H9 (cell line): ENCODE results near the gene SERPINA9. TPM values are rescaled to one million over a fixed set of nuclear protein-coding genes. Genes with fewer than 3 reads are reported as not detected.
"Not testable (repeated sequence)": the region's sequence is repeated elsewhere in the genome, so short reads cannot be mapped to it uniquely, and the experiment has no call there.

Experiments
- DNase-seq: peaks from one replicate; pipeline ENCODE4 v3.0.0-alpha.2; 2017
- H2AFZ ChIP-seq: one replicate; pipeline ENCODE4 v1.6.1; 2013; ENCODE audit warnings: mild to moderate bottlenecking, low read length, control low read depth, moderate library complexity
- H2AK5ac ChIP-seq: 2 replicates; pipeline ENCODE4 v1.6.1; 2013; ENCODE audit warnings: low read length, control low read depth, mixed read lengths; ENCODE audit not compliant: insufficient read length
- H2BK120ac ChIP-seq: one replicate; pipeline ENCODE4 v1.6.1; 2013; ENCODE audit warnings: low read depth, mild to moderate bottlenecking, low read length, control low read depth, inconsistent platforms; ENCODE audit not compliant: poor library complexity, severe bottlenecking
- H2BK12ac ChIP-seq: 2 replicates; pipeline ENCODE4 v1.6.1; 2013; ENCODE audit warnings: low read length, control low read depth, mixed read lengths, low read depth; ENCODE audit not compliant: insufficient read length
- H2BK15ac ChIP-seq: 2 replicates; pipeline ENCODE4 v1.6.1; 2013; ENCODE audit warnings: low read depth, low read length, control low read depth
- H2BK20ac ChIP-seq: one replicate; pipeline ENCODE4 v1.6.1; 2013; ENCODE audit warnings: low read depth, mild to moderate bottlenecking, low read length, control low read depth, inconsistent platforms; ENCODE audit not compliant: poor library complexity, severe bottlenecking
- H2BK5ac ChIP-seq: 2 replicates; pipeline ENCODE4 v1.6.1; 2013; ENCODE audit warnings: low read length, control low read depth, mixed read lengths; ENCODE audit not compliant: insufficient read length
- H3K14ac ChIP-seq: 2 replicates; pipeline ENCODE4 v1.6.1; 2013; ENCODE audit warnings: low read length, control low read depth; ENCODE audit not compliant: insufficient read depth
- H3K18ac ChIP-seq: 2 replicates; pipeline ENCODE4 v1.6.1; 2013; ENCODE audit warnings: low read depth, mild to moderate bottlenecking, mixed read lengths, low read length, control low read depth; ENCODE audit not compliant: insufficient read length
- H3K23ac ChIP-seq: 2 replicates; pipeline ENCODE4 v1.6.1; 2013; ENCODE audit warnings: low read length, control low read depth, mixed read lengths, low read depth; ENCODE audit not compliant: insufficient read length
- H3K23me2 ChIP-seq: 2 replicates; pipeline ENCODE4 v1.6.1; 2013; ENCODE audit warnings: low read depth, mild to moderate bottlenecking, mixed read lengths, low read length, control low read depth; ENCODE audit not compliant: insufficient read length, poor library complexity, severe bottlenecking
- H3K27ac ChIP-seq: 2 replicates; pipeline ENCODE4 v1.5.1; 2013; ENCODE audit warnings: low read length, control low read depth, mixed read lengths, low read depth; ENCODE audit not compliant: insufficient read length
- H3K27me3 ChIP-seq: 2 replicates; pipeline ENCODE4 v1.6.1; 2013; ENCODE audit warnings: low read length, control low read depth, inconsistent platforms; ENCODE audit not compliant: insufficient read depth
- H3K4ac ChIP-seq: 2 replicates; pipeline ENCODE4 v1.6.1; 2013; ENCODE audit warnings: low read depth, mild to moderate bottlenecking, control low read depth, inconsistent platforms, low read length, moderate library complexity
- H3K4me1 ChIP-seq: 2 replicates; pipeline ENCODE4 v1.6.1; 2013; ENCODE audit warnings: low read length, control low read depth, inconsistent platforms; ENCODE audit not compliant: insufficient read depth
- H3K4me2 ChIP-seq: 2 replicates; pipeline ENCODE4 v1.6.1; 2013; ENCODE audit warnings: low read length, control low read depth, mixed read lengths; ENCODE audit not compliant: insufficient read length, insufficient read depth
- H3K56ac ChIP-seq: 2 replicates; pipeline ENCODE4 v1.6.1; 2013; ENCODE audit warnings: low read depth, mild to moderate bottlenecking, mixed read lengths, low read length, control low read depth; ENCODE audit not compliant: insufficient read length
- H3K79me1 ChIP-seq: 2 replicates; pipeline ENCODE4 v1.6.1; 2013; ENCODE audit warnings: low read depth, mild to moderate bottlenecking, moderate library complexity, low read length, control low read depth, inconsistent platforms; ENCODE audit not compliant: insufficient read depth, poor library complexity, severe bottlenecking
- H3K79me2 ChIP-seq: 2 replicates; pipeline ENCODE4 v1.6.1; 2013; ENCODE audit warnings: low read length, control low read depth, inconsistent platforms; ENCODE audit not compliant: insufficient read depth
- H3K9ac ChIP-seq: 2 replicates; pipeline ENCODE4 v1.6.1; 2013; ENCODE audit warnings: low read length, control low read depth, mixed read lengths; ENCODE audit not compliant: insufficient read length; ENCODE audit errors: extremely low read depth
- H3K9me3 ChIP-seq: one replicate; pipeline ENCODE4 v1.6.1; 2013; ENCODE audit warnings: low read depth, low read length, inconsistent platforms; ENCODE audit not compliant: control insufficient read depth
- H3T11ph ChIP-seq: one replicate; pipeline ENCODE4 v1.6.1; 2013; ENCODE audit warnings: mild to moderate bottlenecking, low read length, control low read depth, inconsistent platforms
- H4K20me1 ChIP-seq: one replicate; pipeline ENCODE4 v1.6.1; 2013; ENCODE audit not compliant: control insufficient read depth, insufficient read length, insufficient read depth
- H4K5ac ChIP-seq: 2 replicates; pipeline ENCODE4 v1.6.1; 2013; ENCODE audit warnings: low read depth, mild to moderate bottlenecking, mixed read lengths, low read length, control low read depth; ENCODE audit not compliant: insufficient read length
- H4K8ac ChIP-seq: replicated peaks from 2 replicates; pipeline ENCODE4 v1.6.1; 2013; ENCODE audit warnings: low read length, control low read depth, mixed read lengths, low read depth; ENCODE audit not compliant: insufficient read length
- H4K91ac ChIP-seq: 2 replicates; pipeline ENCODE4 v1.6.1; 2013; ENCODE audit warnings: low read depth, mild to moderate bottlenecking, moderate library complexity, mixed read lengths, low read length, control low read depth; ENCODE audit not compliant: insufficient read length
- H3K27ac Mint-ChIP-seq, 3 experiments: 2 replicates in 2 of 3; 3 replicates in 1 of 3; pipeline ENCODE4 v1.8.0; 2020 to 2021; ENCODE audit warnings: mixed read lengths in 3 of 3, mild to moderate bottlenecking in 1 of 3, moderate library complexity in 1 of 3
- H3K27me3 Mint-ChIP-seq: 2 replicates; pipeline ENCODE4 v1.8.0; 2021; ENCODE audit warnings: low read depth, mild to moderate bottlenecking, moderate library complexity, mixed read lengths
- H3K36me3 Mint-ChIP-seq, 3 experiments: 2 replicates in 2 of 3; 3 replicates in 1 of 3; pipeline ENCODE4 v1.8.0; 2020 to 2021; ENCODE audit warnings: low read depth in 3 of 3, mixed read lengths in 3 of 3; ENCODE audit not compliant: insufficient read depth in 1 of 3
- H3K4me1 Mint-ChIP-seq, 2 experiments: 2 replicates each; pipeline ENCODE4 v1.8.0; 2020; ENCODE audit warnings: mixed read lengths in 2 of 2
- H3K4me3 Mint-ChIP-seq, 2 experiments: 2 replicates in 1 of 2; 3 replicates in 1 of 2; pipeline ENCODE4 v1.8.0; 2020 to 2021; ENCODE audit warnings: mild to moderate bottlenecking in 2 of 2, mixed read lengths in 2 of 2, moderate library complexity in 1 of 2
- H3K9me3 Mint-ChIP-seq, 2 experiments: 2 replicates in 1 of 2; 3 replicates in 1 of 2; pipeline ENCODE4 v1.8.0; 2020; ENCODE audit warnings: mild to moderate bottlenecking in 2 of 2, mixed read lengths in 2 of 2, moderate library complexity in 1 of 2
- WGBS: extraction: QIAGEN DNeasy Blood & Tissue Kit; methylation state at CpG from one replicate; pipeline ENCODE4 v1.1.7; 2013; ENCODE audit warnings: missing lambda C conversion rate, low lambda C conversion rate, mixed read lengths; ENCODE audit not compliant: insufficient read length; ENCODE audit errors: extremely low coverage; 5-methylcytosine and 5-hydroxymethylcytosine counted together
- total RNA-seq: library from RNA; stranded (reverse); gene quantifications from 2 replicates; pipeline ENCODE4 v1.2.1, GENCODE V29; 2021
- TF ChIP-seq, protein P1 (sequence below): fragments of 200-600 bp; sonication (generic); conservative IDR thresholded peaks from 3 replicates; pipeline ENCODE4 v1.8.0; 2021; ENCODE audit warnings: antibody characterized with exemption, mild to moderate bottlenecking

The SERPINA9 gene
- total RNA-seq, 1 experiment from 2014 or later, result not detected

GRCh38 chr14:94421316-94421715 lies 54.7 kb downstream of the SERPINA9 start:
- Histone ChIP-seq H2AK5ac (no peak overlapping the region), H3K9me3 (no peaks in the 10 kb centered on the region), H2BK120ac (no peak overlapping the region), H3K27me3 (no peaks in the 10 kb centered on the region), H3K56ac (no peak overlapping the region), H3K4me2 (no peak overlapping the region), H3K18ac (no peak overlapping the region), H3K79me1 (no peaks in the 10 kb centered on the region), H3K23me2 (no peaks in the 10 kb centered on the region), H2AFZ (no peak overlapping the region), H3K27ac (no peak overlapping the region), H4K91ac (no peak overlapping the region), H2BK5ac (no peak overlapping the region), H3K9ac (no peak overlapping the region), H3K79me2 (no peaks in the 10 kb centered on the region), H3T11ph (no peak overlapping the region), H3K14ac (no peak overlapping the region), H2BK12ac (no peak overlapping the region), H4K20me1 (no peaks in the 10 kb centered on the region), H3K23ac (no peak overlapping the region), H3K4me1 (no peaks in the 10 kb centered on the region), H2BK20ac (no peak overlapping the region), H4K5ac (no peak overlapping the region), H3K4ac (no peak overlapping the region), H4K8ac (no peak overlapping the region), H2BK15ac (no peak overlapping the region)
- no peak overlapping the region for H3K27ac Mint-ChIP-seq
- H3K27me3 Mint-ChIP-seq, result peaks cover 5% of the 10 kb centered on the region
- no CpG with 5 or more reads among the region's 2 CpGs for WGBS
- H3K4me1 Mint-ChIP-seq, result peaks cover 2 to 3% of the 10 kb centered on the region in 2 experiments
- no peak overlapping the region for H3K4me3 Mint-ChIP-seq
- H3K36me3 Mint-ChIP-seq, result peaks cover 3 to 8% (median 8%) of the 10 kb centered on the region in 3 experiments; a peak in 5 of 7 replicates
- TF ChIP-seq, protein P1, sequence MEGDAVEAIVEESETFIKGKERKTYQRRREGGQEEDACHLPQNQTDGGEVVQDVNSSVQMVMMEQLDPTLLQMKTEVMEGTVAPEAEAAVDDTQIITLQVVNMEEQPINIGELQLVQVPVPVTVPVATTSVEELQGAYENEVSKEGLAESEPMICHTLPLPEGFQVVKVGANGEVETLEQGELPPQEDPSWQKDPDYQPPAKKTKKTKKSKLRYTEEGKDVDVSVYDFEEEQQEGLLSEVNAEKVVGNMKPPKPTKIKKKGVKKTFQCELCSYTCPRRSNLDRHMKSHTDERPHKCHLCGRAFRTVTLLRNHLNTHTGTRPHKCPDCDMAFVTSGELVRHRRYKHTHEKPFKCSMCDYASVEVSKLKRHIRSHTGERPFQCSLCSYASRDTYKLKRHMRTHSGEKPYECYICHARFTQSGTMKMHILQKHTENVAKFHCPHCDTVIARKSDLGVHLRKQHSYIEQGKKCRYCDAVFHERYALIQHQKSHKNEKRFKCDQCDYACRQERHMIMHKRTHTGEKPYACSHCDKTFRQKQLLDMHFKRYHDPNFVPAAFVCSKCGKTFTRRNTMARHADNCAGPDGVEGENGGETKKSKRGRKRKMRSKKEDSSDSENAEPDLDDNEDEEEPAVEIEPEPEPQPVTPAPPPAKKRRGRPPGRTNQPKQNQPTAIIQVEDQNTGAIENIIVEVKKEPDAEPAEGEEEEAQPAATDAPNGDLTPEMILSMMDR, result no peak
- DNase-seq, result no peak
- H3K9me3 Mint-ChIP-seq, result peaks cover 15 to 17% of the 10 kb centered on the region in 2 experiments

DNA sequence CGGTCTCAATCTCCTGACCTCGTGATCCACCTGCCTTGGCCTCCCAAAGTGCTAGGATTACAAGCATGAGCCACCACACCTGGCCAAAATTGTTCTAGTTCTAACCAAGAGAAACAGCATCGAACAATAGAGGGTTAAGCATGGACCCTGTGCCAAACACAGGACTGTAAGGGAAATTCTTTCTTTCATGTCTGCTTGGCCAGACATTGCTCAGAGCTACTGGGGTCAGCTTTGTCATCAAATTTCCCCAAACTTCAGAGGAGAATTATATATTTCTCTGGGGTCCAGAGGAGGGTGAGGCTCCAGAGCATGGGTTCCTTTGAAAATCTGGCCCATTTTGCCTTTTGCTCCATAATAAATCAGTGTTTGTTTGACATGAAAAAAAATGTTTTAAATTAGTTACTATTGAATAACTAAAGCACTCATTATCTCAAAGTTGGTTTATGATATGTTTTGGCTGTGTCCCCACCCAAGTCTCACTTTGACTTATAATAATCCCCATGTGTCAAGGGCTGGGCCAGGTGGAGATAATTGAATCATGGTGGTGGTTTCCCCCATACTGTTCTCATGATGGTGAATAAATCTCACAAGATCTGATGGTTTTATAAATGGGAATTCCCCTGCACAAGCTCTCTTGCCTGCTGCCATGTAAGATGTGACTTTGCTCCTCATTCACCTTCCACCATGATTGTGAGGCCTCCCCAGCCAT lies 58.3 kb downstream of the SERPINA9 start:
- not testable (repeated sequence) for H3K4me1 Mint-ChIP-seq, H3K36me3 Mint-ChIP-seq, H3K79me1 ChIP-seq, H3K27ac ChIP-seq, H3K4me3 Mint-ChIP-seq, H3T11ph ChIP-seq, DNase-seq, H3K4me2 ChIP-seq, H2BK5ac ChIP-seq, H2BK12ac ChIP-seq, H3K9ac ChIP-seq, H4K20me1 ChIP-seq, H2AFZ ChIP-seq, H4K5ac ChIP-seq, H3K27me3 Mint-ChIP-seq, H3K4ac ChIP-seq, H3K18ac ChIP-seq, H4K91ac ChIP-seq, H3K23ac ChIP-seq, H3K4me1 ChIP-seq, H3K56ac ChIP-seq, H3K9me3 ChIP-seq, H2BK20ac ChIP-seq, H2AK5ac ChIP-seq, H3K14ac ChIP-seq, H2BK15ac ChIP-seq, H3K27ac Mint-ChIP-seq, H4K8ac ChIP-seq, H3K27me3 ChIP-seq, H3K23me2 ChIP-seq, H3K79me2 ChIP-seq, H2BK120ac ChIP-seq
- WGBS, result no CpG with 5 or more reads among the region's 3 CpGs
- peaks cover 18 to 26% of the 10 kb centered on the region in 2 experiments for H3K9me3 Mint-ChIP-seq
